ENCODE data around the gene GPR179.

DNA sequence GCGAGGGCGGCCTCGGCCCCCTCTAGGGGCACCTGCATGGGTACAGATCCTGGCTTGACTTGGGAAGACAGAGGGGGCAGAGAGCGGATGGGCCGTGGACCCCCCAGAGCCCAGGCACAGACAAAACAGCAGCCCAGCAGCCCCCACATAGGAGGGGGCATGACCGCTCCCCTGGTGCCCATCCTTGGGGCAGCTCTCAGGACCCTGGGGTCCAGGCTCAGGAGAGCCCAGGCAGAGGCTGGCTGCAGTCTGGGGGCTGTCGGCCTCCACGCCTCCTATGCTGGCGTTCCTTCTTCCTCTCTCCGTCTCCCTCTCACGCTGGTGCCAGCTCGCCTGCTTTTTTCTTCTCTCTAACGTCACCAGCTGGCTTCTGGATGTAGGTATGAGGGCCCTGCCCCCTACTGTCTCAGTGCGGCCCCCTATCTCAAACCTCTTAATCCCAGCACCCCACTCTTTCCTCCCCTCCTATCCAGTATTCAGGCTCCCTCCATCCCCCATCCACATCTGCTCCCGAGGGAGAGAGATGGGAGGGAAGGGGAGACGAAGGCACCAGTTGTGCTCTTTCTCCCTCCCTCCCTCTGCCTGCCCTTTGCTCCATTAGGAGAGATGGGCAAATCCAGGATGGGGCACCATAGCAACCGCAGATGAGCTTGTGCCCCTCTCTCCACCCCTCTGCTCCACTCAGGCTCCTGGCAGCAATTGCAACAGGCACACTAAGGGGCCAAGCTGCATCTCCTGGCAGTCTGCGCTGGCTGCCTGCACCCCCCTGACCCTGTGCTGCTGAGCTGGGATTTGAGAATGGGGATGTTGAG is at the start of gene GPR179:
- TF ChIP-seq, protein P1, sequence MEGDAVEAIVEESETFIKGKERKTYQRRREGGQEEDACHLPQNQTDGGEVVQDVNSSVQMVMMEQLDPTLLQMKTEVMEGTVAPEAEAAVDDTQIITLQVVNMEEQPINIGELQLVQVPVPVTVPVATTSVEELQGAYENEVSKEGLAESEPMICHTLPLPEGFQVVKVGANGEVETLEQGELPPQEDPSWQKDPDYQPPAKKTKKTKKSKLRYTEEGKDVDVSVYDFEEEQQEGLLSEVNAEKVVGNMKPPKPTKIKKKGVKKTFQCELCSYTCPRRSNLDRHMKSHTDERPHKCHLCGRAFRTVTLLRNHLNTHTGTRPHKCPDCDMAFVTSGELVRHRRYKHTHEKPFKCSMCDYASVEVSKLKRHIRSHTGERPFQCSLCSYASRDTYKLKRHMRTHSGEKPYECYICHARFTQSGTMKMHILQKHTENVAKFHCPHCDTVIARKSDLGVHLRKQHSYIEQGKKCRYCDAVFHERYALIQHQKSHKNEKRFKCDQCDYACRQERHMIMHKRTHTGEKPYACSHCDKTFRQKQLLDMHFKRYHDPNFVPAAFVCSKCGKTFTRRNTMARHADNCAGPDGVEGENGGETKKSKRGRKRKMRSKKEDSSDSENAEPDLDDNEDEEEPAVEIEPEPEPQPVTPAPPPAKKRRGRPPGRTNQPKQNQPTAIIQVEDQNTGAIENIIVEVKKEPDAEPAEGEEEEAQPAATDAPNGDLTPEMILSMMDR (IDR thresholded peaks at IDR 0.05) = no peak
- no peak for TF ChIP-seq POLR2A (IDR thresholded peaks at IDR 0.05)
